Adrenal gland (tissue), 5 donors: ENCODE results near the gene STN1.

ENCODE experiments used
- POLR2A ChIP-seq, 2 donors: fragments of 450-650 bp; IDR thresholded peaks; one replicate each; pipeline ENCODE4 v1.6.1; 2017; ENCODE audit warnings: antibody characterized with exemption in 2 of 2, mild to moderate bottlenecking in 2 of 2, moderate library complexity in 1 of 2
- TF ChIP-seq, protein P1 (sequence below), 6 experiments: fragments of 450-650 bp in 4 of 6; fragments of 200-600 bp in 2 of 6; sonication (generic) in 1 of 6; IDR thresholded peaks; 1 replicate in 5 of 6; 2 replicates in 1 of 6; pipeline versions ENCODE4 v1.5.1 to v1.8.0; 2016 to 2021; ENCODE audit warnings: antibody characterized with exemption in 6 of 6, mild to moderate bottlenecking in 2 of 6, moderate library complexity in 1 of 6
- donor health status: DM: no; HTN: no; CAD: no.

DNA sequence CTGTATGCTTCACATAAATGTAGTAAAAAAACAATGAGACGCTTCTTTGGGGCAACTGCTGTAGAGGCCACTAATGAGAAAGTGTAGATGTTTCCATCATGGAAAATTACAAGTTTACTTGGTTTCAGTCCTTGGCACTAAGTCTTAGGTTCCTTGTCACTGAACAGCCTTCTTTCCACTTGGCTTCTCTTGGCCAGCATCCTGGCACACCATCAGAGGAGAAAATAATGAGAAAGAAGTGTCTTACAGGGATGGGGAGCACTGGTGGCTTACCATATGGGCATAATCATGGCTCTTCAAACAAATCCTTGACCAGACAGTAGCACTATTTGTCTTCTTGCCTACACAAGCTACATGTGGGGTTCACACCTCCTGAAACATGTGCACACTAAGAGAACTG is 40.1 kb downstream of the STN1 start:
- TF ChIP-seq, protein P1, sequence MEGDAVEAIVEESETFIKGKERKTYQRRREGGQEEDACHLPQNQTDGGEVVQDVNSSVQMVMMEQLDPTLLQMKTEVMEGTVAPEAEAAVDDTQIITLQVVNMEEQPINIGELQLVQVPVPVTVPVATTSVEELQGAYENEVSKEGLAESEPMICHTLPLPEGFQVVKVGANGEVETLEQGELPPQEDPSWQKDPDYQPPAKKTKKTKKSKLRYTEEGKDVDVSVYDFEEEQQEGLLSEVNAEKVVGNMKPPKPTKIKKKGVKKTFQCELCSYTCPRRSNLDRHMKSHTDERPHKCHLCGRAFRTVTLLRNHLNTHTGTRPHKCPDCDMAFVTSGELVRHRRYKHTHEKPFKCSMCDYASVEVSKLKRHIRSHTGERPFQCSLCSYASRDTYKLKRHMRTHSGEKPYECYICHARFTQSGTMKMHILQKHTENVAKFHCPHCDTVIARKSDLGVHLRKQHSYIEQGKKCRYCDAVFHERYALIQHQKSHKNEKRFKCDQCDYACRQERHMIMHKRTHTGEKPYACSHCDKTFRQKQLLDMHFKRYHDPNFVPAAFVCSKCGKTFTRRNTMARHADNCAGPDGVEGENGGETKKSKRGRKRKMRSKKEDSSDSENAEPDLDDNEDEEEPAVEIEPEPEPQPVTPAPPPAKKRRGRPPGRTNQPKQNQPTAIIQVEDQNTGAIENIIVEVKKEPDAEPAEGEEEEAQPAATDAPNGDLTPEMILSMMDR (IDR thresholded peaks at IDR 0.05), result no peak
- no peak for TF ChIP-seq POLR2A (IDR thresholded peaks at IDR 0.05)
